Stimulated activated CD8-positive, alpha-beta memory T cell treated with anti-CD3 and anti-CD28 coated beads, Interleukin-7, amount 100 ng/mL, for 1 hour (primary cell): Measurements from ENCODE around the gene ZNF804A.
"Not testable (repeated sequence)": the region's sequence is repeated elsewhere in the genome, so short reads cannot be mapped to it uniquely, and the experiment has no call there.

Experiments used
- DNase-seq, 2 donors: peaks; one replicate each; pipeline ENCODE4 v3.0.0-alpha.2; 2020; ENCODE audit warnings: low read depth in 2 of 2

ZNF804A gene

DNA sequence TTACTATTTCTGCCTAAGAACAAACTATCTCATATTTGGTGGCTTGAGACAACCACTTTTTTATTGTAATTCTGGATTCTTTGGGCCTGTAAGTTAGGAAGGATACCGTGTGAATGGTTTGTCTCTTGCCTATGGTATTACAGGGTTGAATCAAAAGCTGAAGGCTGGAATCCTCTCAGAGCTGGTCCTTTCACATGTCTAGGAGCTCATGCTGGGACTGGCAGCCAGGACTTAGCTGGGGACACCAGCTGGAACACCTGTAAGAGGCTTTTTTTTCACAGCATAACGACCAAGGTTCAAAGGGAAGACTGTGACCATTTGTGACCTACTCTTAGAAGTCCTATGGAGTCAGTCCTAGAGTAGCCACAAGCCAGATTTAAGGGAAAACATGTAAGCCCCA lies 226.3 kb downstream of the ZNF804A start:
- DNase-seq: no peak

DNA sequence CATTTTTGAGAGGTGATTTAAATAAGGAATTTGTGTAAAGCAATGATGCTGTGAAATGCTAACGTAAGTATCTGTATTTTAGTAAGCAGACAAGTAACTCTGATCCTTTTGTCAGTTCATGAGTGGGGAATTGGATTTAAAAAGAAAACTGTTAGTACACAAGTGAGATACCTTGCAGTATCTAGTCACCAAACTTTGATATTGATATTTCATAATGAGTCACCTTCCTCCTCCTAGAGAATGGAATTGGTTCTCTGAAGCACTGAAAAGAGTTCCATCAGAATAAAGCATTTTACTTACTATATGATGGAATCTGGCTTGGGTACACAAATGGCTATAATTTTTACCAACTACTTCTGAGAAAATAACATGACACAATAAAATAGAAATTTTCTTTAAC lies 232.2 kb downstream of the ZNF804A start:
- DNase-seq: no peak

DNA sequence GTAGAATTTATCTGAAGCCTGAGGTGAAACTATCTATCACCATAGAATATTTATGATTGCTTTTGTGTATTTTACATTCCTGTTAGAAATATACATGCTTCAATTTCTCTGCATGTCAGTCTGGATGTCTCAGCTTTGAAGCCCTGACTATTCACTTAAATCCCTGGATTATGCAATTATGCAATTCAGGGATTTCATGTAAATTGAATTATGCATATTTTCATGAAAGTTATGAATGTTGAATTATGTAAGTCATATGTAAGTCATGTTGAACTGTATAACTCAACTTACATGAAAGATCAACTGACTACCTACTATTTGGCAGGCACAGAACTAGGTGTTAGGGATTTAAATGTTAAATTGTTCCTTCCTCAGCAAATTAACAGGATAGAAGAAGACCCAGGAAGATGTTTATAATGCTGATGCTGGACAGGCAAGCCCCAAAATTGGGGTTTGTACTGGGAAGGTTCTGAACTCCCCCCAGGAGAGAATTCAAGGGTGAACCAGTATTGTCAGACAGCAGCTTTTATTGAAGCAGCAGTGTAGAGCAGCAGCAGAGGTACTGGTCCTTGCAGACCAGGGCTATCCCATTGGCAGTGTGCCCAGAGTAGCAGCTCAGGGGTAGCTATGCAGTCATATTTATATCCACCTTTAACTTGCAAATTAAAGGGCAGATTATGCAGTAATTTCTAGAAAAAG lies 236.5 kb downstream of the ZNF804A start:
- DNase-seq: no peak

DNA sequence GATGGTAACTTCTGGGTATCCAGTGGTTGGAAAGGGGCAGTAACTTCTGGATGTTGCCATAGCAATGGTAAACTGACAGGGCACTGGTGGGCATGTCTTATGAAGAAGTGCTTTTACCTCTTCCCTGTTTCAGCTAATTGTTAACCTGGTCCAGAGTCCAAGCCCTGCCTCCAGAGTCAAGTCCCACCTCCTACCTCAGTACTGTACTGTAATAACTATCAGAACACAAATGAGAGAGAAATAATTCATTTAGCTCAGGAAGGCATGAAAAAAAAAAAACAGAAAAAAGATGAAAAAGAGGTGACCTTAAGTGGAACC lies 237.0 kb downstream of the ZNF804A start:
- no peak for DNase-seq

DNA sequence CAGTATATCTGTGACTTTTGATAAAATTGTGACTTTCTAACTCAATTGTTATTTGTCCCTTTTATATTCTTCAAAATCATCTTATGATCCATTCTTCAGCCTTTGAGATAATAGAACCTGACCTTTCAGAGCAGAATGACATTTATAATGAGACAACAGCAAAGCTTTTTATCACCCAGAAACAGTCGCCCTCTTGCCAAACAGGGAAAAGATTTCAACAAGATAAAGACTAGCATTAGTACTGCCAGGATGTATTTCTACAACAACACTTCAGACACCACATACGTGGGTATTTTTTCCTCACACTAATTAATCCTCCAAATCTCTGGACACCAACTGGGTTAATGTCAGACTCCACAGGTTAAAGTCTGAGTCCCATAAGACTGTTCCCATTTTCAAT lies 249.0 kb downstream of the ZNF804A start:
- DNase-seq: no peak

DNA sequence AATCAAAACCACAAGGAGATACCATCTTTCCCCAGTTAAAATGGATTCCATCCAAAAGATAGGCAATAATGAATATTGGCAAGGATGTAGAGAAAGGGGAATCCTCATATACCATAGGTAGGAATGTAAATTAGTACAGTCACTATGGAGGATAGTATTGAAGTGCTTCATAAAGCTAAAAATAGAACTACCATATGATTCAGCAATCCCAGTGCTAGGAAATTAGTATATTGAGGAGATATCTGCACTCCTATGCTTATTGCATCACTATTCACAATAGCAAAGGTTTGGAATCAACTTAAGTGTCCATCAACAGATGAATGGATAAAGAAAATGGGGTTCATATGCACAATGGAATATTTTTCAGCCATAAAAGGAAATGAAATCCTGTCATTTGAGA lies 251.2 kb downstream of the ZNF804A start:
- no peak for DNase-seq

DNA sequence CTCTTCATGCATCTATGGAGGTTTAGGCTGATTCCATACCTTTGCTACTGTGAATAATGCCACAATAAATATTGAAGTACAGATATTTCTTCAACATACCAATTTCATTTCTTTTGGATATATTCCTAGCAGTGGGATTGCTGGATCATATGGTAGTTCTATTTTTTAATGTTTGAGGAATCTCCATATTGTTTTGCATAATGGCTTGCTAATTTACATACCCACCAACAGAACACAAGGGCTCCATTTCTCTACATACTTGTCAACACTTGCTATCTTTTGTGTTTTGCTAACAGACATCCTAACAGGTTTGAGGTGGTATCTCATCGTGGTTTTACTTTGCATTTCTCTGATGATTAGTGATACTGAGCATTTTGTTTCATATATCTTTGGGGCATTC lies 253.2 kb downstream of the ZNF804A start:
- DNase-seq: no peak

DNA sequence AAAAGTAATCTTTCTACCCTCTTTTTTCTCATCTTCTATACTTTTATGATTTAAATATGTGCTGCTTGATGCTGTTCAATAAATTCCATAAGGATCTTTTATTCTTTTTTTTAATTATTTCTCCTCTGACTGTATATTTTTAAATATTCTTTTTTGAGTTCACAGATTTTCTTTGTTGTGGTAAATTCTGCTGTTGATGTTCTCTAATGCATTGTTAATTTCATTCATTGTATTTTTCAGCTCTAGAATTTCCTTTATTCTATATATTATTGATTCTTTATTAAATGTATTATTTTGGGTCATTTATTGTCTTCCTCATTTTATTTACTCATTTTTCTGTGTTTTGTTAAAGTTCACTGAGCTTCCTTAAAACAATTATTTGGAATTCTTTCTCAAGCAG lies 260.9 kb downstream of the ZNF804A start:
- no peak for DNase-seq

DNA sequence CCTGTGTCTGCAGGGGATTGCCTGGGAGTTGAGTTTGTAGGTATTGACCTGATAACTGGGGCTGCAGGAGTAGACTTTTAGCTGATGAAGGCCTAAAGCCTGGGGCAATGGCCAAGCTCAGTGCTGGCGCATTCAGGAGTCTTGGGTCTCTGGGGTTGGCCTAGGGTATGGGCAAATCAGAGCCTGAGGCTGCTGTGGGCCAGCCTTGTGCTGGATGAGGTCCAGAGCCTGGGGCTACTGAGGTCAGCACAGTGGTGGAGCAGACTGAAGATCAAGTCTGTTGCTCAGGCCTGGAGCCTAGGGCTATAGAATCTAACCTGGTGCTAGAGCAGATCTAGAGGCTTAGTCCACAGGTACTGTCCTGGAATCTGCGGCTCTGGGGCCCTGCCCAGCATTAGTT lies 262.4 kb downstream of the ZNF804A start:
- DNase-seq: no peak

DNA sequence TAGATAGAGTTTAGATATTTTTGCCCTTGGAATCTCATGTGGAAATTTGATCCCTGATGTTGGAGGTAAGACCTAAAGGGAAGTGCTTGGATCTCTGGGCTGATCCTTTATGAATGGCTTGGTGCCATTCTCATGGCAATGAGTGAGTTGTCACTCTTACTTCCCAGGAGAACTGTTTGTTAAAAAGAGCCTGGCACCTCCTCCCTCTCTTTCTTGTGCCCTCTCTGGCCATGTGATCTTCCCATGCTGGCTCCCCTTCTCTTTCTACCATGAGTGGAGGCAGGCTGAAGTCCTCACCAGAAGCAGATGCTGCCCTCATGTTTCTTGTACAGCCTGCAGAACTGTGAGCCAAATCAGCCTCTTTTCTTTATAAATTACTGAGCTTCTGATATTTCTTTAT lies 276.9 kb downstream of the ZNF804A start:
- no peak for DNase-seq

DNA sequence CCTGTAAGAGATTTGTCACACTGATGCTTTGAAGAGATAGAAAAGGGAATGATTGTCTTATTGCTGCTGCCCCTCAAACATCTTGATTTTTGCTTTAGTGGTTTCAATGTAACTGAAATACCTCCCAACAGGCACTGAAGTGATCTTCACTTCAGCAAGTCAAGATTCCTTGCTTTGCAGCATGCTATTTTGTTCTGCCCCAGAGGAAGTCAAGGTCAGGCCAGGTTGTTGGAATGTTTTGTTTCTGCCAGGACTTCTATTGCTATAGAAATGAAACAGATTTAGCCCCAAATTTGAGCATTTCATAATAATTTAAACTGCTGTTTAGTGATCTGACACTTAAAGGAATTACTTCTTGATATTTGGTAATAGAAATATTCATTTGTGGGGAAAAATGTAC lies 277.6 kb downstream of the ZNF804A start:
- DNase-seq: no peak

DNA sequence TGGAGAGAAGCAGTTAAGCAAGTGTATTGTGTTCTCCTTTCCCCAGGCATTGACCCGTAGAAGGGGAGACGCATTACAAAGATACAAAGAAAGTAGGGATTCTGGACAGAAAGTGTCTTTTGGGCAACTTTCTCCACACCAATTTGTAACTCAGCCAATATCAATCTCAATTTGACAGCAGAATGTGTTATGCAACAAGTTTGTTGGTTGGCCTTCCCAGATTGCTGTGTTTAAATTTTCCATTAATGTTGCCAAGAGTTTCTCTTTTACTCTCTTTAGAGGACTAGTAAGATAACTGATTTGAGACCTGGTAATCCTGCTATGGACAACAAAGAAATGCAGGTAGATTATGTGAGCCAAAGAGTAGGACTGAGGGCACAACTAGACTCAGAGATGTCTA lies 279.6 kb downstream of the ZNF804A start:
- DNase-seq: no peak

DNA sequence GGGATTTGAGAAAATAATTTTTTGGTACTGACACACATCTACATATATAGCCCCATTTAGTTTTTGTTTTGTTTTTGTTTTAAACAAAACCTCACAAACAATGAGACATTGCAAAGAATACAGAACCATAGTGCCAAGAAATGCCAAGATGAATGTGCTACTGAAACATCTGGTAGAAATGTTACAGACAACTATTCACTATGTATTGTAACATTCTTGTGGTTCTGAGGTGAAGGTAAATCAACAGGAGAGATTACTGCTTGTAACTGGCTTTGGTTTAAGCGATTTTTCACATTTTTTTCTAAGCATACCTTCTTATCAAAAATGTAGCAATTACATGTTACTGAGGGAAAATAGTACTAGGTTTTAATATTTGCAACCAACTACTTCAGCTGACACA lies 281.3 kb downstream of the ZNF804A start:
- no peak for DNase-seq

DNA sequence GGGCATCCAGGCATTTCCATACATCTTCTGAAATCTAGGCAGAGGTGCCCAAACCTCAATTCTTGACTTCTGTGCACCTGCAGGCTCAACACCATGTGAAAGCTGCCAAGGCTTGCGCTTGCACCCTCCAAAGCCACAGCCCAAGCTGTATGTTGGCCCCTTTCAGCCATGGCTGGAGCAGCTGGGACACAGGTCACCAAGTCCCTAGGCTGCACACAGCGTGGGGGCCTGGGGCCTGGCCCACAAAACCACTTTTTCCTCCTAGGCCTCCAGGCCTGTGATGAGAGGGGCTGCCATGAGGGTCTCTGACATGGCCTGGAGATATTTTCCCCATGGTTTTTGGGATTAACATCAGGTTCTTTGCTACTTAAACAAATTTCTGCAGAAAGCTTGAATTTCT lies 288.3 kb downstream of the ZNF804A start:
- DNase-seq: not testable (repeated sequence)

DNA sequence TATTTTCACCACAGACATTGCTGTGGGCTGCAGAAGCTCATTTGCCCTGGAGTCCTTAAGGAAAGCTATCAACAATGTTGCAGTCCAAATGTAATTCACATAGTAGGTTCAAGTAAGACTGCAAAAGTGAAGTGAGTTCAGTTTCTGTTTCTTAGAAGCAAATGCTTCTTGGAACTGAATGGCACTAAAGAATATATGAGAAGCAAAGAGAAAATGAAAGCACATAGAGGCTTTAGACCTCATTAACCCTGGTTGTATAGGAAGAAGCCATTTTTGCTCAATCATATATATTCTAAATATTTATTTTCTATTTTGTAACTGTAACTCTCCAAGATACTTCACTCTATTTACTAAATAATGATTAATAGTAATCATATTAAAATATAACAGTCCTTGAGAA lies 292.0 kb downstream of the ZNF804A start:
- DNase-seq: no peak

DNA sequence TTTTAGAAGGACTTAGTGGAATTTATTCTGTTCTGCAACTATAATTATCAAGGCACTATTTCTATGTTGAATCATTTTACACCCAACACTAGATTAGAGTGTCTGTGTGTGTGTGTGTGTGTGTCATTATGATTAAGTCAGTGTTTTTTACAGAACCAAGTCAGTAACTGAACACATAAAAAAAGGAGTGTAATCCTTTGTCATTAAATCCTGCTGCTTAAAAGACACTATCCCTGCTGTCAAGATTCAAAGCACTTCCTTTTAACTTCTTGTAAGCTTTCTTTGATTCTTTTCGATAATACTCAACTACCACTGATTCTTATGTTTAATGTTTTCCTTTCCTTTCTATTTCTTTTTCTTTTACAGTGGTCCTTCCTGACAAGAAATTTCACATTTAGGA lies 306.7 kb downstream of the ZNF804A start:
- no peak for DNase-seq

DNA sequence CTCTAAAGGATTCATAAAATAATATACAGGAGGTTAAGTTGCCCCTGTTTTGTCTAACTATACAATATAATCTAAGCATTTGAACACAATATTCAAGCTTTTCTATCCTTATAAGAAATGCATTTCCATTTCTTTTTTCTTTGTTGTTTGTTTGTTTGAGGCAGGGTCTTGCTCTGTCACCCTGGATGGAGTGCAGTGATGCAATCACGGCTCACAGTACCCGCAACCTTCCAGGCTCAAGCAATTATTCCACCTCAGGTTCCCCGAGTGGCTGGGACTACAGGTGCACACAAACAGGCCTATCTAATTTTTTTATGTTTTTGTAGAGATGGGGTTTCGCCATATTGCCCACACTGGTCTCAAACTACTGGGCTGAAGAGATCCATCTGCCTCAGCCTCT lies 307.8 kb downstream of the ZNF804A start:
- DNase-seq: no peak

DNA sequence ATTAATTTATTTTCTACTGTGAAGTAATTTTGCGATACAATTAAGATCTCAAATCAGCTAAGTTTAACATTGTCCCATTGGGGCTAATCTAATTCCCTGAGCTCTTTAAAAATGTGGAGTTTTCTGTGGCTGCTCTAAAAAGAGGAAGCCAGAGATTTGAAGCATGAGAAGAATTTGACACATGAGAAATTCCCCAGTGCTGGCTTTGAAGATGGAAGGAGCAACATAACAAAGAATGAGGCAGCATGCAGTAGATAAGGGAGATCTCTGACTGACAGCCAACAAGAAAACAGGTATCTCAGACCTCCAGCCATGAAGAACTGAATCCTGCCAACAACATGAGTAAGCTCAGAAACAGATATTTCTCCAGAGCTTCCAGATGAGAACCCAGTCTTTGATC lies 308.4 kb downstream of the ZNF804A start:
- no peak for DNase-seq

DNA sequence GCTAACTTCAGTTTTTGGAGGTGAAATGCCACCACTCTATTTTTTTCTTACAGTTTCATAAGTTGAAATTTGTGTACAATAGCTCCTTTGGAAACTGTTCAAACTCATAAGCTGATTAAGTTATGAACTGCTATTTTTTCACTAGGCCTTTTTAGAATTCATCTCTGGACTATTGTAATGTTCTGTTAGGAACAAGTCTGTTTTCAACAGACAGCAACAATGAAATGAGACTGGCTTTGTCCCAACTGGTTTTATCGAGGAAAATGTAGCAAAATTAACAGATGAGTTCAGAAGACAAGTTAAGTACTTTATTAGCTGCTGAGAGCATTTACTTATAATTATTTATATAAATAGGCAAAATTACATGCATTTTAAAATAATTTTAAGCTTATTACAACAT lies 310.6 kb downstream of the ZNF804A start:
- no peak for DNase-seq

DNA sequence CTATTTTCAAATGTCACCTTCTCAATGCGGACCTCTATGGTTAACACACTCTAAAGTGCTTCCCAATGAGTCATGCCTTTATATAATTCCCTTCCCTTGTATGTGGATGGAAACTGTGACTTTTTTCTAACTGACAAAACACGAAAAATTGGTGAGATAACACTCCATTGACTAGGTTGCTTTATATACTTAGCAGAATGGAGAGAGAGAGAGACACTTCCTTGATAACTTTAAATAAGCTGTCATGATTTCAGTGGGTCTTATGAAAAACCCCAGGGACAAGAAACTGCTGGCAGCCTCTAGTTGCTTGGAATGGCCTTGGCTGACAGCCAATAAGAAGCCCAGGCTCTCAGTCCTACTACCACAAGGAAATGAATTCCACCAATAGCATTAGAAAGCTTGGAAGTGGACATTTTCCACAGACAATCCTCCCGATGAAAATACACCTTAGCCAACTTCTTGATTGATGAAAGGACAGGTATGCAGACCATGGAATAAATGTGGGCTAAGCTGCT lies 322.2 kb downstream of the ZNF804A start:
- DNase-seq: no peak

DNA sequence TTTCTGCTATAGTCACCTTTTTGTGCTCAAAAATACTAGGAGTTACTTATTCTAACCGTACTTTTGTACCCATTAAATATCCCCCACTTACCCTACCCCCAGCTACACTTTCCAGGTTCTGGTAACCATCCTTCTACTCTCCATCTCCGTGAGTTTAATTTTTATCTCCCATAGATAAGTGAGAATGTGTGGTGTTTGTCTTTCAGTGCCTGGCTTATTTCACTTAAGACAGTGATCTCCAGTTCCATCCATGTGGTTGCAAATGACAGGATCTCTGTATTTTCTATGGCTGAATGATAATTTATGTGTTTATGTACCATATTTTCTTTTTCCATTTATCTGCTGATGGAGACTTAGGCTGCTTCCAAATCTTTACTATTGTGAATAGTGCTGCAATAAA lies 323.3 kb downstream of the ZNF804A start:
- DNase-seq: no peak

DNA sequence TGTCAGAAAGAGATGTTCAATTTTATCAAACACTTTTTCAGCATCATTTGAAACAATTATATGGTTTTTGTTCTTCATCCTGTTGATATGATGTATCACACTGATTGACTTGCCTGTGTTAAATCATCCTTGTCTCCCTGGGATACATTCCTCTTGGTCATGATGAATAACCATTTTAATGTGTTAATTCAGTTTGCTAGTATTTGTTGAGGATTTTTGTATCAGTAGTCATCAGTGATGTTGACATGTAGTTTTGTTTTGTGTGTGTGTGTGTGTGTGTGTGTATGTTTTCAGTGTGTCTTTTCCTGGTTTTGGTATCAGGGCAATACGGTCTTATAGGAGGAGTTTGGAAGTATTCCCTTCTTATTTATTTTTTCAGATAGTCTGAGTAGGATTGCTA lies 325.4 kb downstream of the ZNF804A start:
- no peak for DNase-seq

DNA sequence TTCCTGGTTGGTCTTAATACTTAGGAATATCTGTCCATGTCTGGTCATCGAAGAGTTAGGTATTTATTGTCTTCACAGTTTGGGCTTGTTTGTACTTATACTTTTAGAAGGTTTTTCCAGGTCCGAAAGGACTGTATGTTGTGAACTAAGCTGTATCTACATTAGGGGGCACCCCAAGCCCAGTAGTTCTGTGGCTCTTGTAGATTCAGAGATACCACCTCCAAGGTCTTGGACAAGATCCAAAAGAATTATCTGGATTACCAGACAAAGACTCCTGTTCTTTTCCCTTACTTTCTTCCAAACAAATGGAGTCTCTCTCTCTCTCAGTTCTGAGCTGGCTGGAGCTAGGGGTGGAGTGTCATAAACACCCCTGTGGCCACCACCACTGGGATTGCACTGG lies 328.7 kb downstream of the ZNF804A start:
- DNase-seq: no peak

DNA sequence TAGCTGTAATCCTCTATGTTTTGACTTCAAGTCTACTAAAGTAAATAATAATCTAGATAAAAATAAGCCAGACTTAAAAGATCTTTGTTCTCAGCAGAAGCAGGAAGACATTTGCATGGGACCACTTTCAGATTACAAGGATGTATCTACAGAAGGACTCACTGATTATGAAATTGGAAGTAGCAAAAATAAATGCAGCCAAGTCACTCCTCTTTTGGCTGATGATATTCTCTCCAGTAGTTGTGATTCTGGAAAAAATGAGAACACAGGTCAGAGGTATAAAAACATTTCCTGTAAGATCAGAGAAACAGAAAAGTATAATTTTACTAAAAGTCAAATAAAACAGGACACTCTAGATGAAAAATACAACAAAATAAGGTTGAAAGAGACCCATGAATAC lies 338.4 kb downstream of the ZNF804A start:
- no peak for DNase-seq
